GM23248 (cell line): ENCODE measurements around the gene SLC9A9.

Source experiments
- EZH2 ChIP-seq: fragments of 200-600 bp; sonication (generic); IDR thresholded peaks from 2 replicates; pipeline ENCODE4 v1.6.1; 2018; ENCODE audit warnings: antibody characterized with exemption, mild to moderate bottlenecking; ENCODE audit not compliant: insufficient read depth, poor library complexity, severe bottlenecking
- EZH2phosphoT487 ChIP-seq: fragments of 200-600 bp; sonication (generic); IDR thresholded peaks from 2 replicates; pipeline ENCODE4 v1.6.1; 2018; ENCODE audit warnings: antibody characterized with exemption, moderate library complexity, mild to moderate bottlenecking, low read depth; ENCODE audit not compliant: insufficient read depth

GRCh38 chr3:143255739-143256138 lies 592.5 kb downstream of the SLC9A9 start:
- TF ChIP-seq EZH2phosphoT487 (no peak), EZH2 (no peak)
